Endodermal cell (in vitro differentiated cells): ENCODE measurements around the gene TMIGD2. TPM values are rescaled to one million over a fixed set of nuclear protein-coding genes. Genes with fewer than 3 reads are reported as not detected.
"Not testable (repeated sequence)": the region's sequence is repeated elsewhere in the genome, so short reads cannot be mapped to it uniquely, and the experiment has no call there.

Experiments used
- DNase-seq: peaks from one replicate; pipeline ENCODE4 v3.0.0-alpha.2; 2017
- H3K27ac ChIP-seq: 2 replicates; pipeline ENCODE4 v1.5.1; 2013; ENCODE audit warnings: mild to moderate bottlenecking, low read depth, low read length, moderate library complexity
- H3K27me3 ChIP-seq: 2 replicates; pipeline ENCODE4 v1.6.1; 2013; ENCODE audit warnings: mild to moderate bottlenecking, low read length, moderate library complexity; ENCODE audit not compliant: insufficient read depth, control insufficient read depth, poor library complexity, severe bottlenecking
- H3K36me3 ChIP-seq: 2 replicates; pipeline ENCODE4 v1.7.0; 2013; ENCODE audit warnings: mild to moderate bottlenecking, low read length, moderate library complexity; ENCODE audit not compliant: control insufficient read depth, insufficient read depth
- H3K4me1 ChIP-seq: one replicate; pipeline ENCODE4 v1.7.0; 2013; ENCODE audit warnings: low read length; ENCODE audit not compliant: control insufficient read depth, insufficient read depth
- H3K4me3 ChIP-seq: 2 replicates; pipeline ENCODE4 v1.5.1; 2013; ENCODE audit warnings: mild to moderate bottlenecking, low read length, moderate library complexity
- H3K9ac ChIP-seq: 2 replicates; pipeline ENCODE4 v1.6.1; 2013; ENCODE audit warnings: mild to moderate bottlenecking, low read length, moderate library complexity; ENCODE audit not compliant: poor library complexity, severe bottlenecking; ENCODE audit errors: extremely low read depth
- H3K9me3 ChIP-seq: 2 replicates; pipeline ENCODE4 v1.6.1; 2013; ENCODE audit warnings: mild to moderate bottlenecking, low read length, moderate library complexity; ENCODE audit not compliant: control insufficient read depth
- H3K27ac Mint-ChIP-seq: 2 replicates; pipeline ENCODE4 v1.8.0; 2020; ENCODE audit warnings: mixed read lengths
- H3K27me3 Mint-ChIP-seq: 2 replicates; pipeline ENCODE4 v1.8.0; 2021; ENCODE audit warnings: mild to moderate bottlenecking, mixed read lengths; ENCODE audit not compliant: insufficient read depth
- H3K36me3 Mint-ChIP-seq: 2 replicates; pipeline ENCODE4 v1.8.0; 2020; ENCODE audit warnings: low read depth, mixed read lengths
- H3K4me1 Mint-ChIP-seq: 2 replicates; pipeline ENCODE4 v1.8.0; 2020; ENCODE audit warnings: mixed read lengths
- H3K4me3 Mint-ChIP-seq: 2 replicates; pipeline ENCODE4 v1.8.0; 2020; ENCODE audit warnings: mild to moderate bottlenecking, moderate library complexity, mixed read lengths
- H3K9me3 Mint-ChIP-seq: 2 replicates; pipeline ENCODE4 v1.8.0; 2020; ENCODE audit warnings: mild to moderate bottlenecking, mixed read lengths
- WGBS, 2 experiments: methylation state at CpG; one replicate each; pipeline versions ENCODE4 v1.1.5 to v1.1.7; 2013; ENCODE audit warnings: missing lambda C conversion rate in 2 of 2, mixed read lengths in 1 of 2; ENCODE audit not compliant: insufficient coverage in 1 of 2, insufficient read length in 1 of 2; 5-methylcytosine and 5-hydroxymethylcytosine counted together
- total RNA-seq, 2 donors: library from RNA; stranded (reverse); fragmentation: NEBNext Ultra II Directional in 1 of 2; extraction: Animal tissue kit (Norgen Biotek cat#: 25700) in 1 of 2; gene quantifications; 2 replicates in 1 of 2; 3 replicates in 1 of 2; pipeline ENCODE4 v1.2.1, GENCODE V29; 2021
- TF ChIP-seq, protein P1 (sequence below): fragments of 200-600 bp; sonication (generic); conservative IDR thresholded peaks from 2 replicates; pipeline ENCODE4 v1.5.0; 2021; ENCODE audit warnings: antibody characterized with exemption, mild to moderate bottlenecking

The TMIGD2 gene
- total RNA-seq, 2 donors from 2014 or later: 0.58 to 0.70 TPM

DNA sequence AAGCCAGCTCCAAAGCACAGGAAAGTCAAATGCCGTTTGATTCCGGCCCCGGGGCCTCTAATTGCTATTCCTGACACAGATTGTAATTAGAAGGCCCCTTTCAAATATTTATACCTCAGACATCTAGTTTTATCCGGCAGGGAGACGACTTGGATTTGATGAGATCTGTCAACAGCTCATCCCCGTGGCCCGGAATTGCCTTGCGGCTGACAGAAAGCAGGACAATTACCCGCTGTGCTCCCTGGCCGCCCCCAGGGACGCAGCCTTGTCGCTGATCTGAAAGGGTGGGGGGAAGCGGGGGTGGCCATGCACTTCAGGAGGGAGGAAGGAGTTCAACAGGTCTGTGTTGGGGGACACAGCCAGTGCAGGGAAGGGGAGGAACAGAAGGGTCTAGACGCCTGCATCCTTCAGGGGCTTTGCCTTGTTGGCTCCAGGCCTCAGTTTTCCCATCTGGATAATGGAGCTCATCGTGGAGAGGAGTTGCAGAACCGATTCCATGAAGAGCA, 24.9 kb downstream of the TMIGD2 start:
- H3K27me3 ChIP-seq: peaks cover 35% of the 10 kb centered on the region
- no peak overlapping the region for H3K9ac ChIP-seq
- no peaks in the 10 kb centered on the region for H3K36me3 ChIP-seq
- no peak overlapping the region for H3K4me3 ChIP-seq
- TF ChIP-seq, protein P1, sequence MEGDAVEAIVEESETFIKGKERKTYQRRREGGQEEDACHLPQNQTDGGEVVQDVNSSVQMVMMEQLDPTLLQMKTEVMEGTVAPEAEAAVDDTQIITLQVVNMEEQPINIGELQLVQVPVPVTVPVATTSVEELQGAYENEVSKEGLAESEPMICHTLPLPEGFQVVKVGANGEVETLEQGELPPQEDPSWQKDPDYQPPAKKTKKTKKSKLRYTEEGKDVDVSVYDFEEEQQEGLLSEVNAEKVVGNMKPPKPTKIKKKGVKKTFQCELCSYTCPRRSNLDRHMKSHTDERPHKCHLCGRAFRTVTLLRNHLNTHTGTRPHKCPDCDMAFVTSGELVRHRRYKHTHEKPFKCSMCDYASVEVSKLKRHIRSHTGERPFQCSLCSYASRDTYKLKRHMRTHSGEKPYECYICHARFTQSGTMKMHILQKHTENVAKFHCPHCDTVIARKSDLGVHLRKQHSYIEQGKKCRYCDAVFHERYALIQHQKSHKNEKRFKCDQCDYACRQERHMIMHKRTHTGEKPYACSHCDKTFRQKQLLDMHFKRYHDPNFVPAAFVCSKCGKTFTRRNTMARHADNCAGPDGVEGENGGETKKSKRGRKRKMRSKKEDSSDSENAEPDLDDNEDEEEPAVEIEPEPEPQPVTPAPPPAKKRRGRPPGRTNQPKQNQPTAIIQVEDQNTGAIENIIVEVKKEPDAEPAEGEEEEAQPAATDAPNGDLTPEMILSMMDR: no peak
- DNase-seq: no peak
- H3K4me1 Mint-ChIP-seq: peaks cover 2% of the 10 kb centered on the region
- no peaks in the 10 kb centered on the region for H3K4me1 ChIP-seq
- peaks cover 38% of the 10 kb centered on the region for H3K27me3 Mint-ChIP-seq
- 37 to 69% methylated on average over 7 to 16 of the region's 16 CpGs for WGBS, 2 experiments
- H3K4me3 Mint-ChIP-seq: no peak overlapping the region
- H3K27ac ChIP-seq: no peak overlapping the region
- no peak overlapping the region for H3K27ac Mint-ChIP-seq
- peaks cover under 1% of the 10 kb centered on the region for H3K36me3 Mint-ChIP-seq
- no peaks in the 10 kb centered on the region for H3K9me3 ChIP-seq
- H3K9me3 Mint-ChIP-seq: no peaks in the 10 kb centered on the region

- H3K36me3 ChIP-seq, H3K4me3 Mint-ChIP-seq, H3K9ac ChIP-seq, H3K27ac Mint-ChIP-seq, H3K27me3 ChIP-seq, H3K4me1 ChIP-seq, H3K9me3 Mint-ChIP-seq, H3K4me1 Mint-ChIP-seq, H3K4me3 ChIP-seq, DNase-seq, H3K27ac ChIP-seq, H3K9me3 ChIP-seq: not testable (repeated sequence)
- Mint-ChIP-seq H3K27me3 (peaks cover 11% of the 10 kb centered on the region), H3K36me3 (peaks cover 14% of the 10 kb centered on the region)
- 90 to 94% methylated on average over 5 to 6 of the region's 6 CpGs for WGBS, 2 experiments
Measured at GRCh38 chr19:4274321-4274686, 27.9 kb downstream of the TMIGD2 start.

DNA sequence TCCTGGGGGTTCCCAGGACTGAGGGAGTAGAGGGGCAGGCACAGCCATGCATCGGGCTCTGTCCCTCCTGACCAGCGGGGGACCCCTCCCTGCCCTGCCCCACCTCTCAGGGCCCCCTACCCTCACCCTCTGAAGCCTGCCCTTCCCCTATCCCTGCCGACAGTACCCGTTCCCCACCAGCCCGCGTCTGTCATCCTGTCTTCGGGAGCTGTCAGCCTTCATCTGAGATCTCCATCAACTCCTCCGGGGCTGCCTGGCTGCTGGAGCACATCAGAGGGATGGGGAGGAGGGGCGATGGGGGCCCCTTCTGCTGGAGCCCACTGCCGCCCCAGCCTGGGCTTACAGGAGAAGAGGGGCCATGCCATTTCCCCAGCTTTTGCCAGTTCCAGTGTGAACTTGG, 29.3 kb downstream of the TMIGD2 start:
- H3K27ac Mint-ChIP-seq: no peak overlapping the region
- Histone ChIP-seq H3K4me1 (no peaks in the 10 kb centered on the region), H3K27ac (no peak overlapping the region), H3K36me3 (peaks cover 12% of the 10 kb centered on the region), H3K27me3 (no peaks in the 10 kb centered on the region), H3K4me3 (no peak overlapping the region), H3K9me3 (no peaks in the 10 kb centered on the region), H3K9ac (no peak overlapping the region)
- TF ChIP-seq, protein P1: no peak
- no peak for DNase-seq
- peaks cover 3% of the 10 kb centered on the region for H3K27me3 Mint-ChIP-seq
- WGBS, 2 experiments: 60 to 88% methylated on average over 2 to 10 of the region's 10 CpGs
- H3K9me3 Mint-ChIP-seq: no peaks in the 10 kb centered on the region
- H3K4me1 Mint-ChIP-seq: no peaks in the 10 kb centered on the region
- peaks cover 23% of the 10 kb centered on the region for H3K36me3 Mint-ChIP-seq
- no peak overlapping the region for H3K4me3 Mint-ChIP-seq

- Mint-ChIP-seq H3K4me3 (no peak overlapping the region), H3K36me3 (peaks cover 43% of the 10 kb centered on the region), H3K27ac (no peak overlapping the region), H3K27me3 (no peaks in the 10 kb centered on the region), H3K4me1 (no peaks in the 10 kb centered on the region), H3K9me3 (no peaks in the 10 kb centered on the region)
- H3K4me3 ChIP-seq: no peak overlapping the region
- H3K9ac ChIP-seq: no peak overlapping the region
- WGBS, 2 experiments: 92 to 96% methylated on average over 9 to 13 of the region's 13 CpGs
- DNase-seq: no peak
- peaks cover 12% of the 10 kb centered on the region for H3K36me3 ChIP-seq
- H3K9me3 ChIP-seq: no peaks in the 10 kb centered on the region
- no peak overlapping the region for H3K27ac ChIP-seq
- TF ChIP-seq, protein P1: no peak
- no peaks in the 10 kb centered on the region for H3K27me3 ChIP-seq
- no peaks in the 10 kb centered on the region for H3K4me1 ChIP-seq
Measured at GRCh38 chr19:4268816-4269430, 33.3 kb downstream of the TMIGD2 start.
